K562 (cell line): ENCODE data around the gene LUZP1. TPM values are rescaled to one million over a fixed set of nuclear protein-coding genes. Genes with fewer than 3 reads are reported as not detected.

Experiments
- ATAC-seq: fragments of 200-7000 bp; cut with Tn5 transposase; 3 replicates; pipeline ENCODE4 v1.9.1; 2020; ENCODE audit warnings: moderate library complexity
- BruUV-seq: library from RNA; stranded (reverse); fragments of 400-500 nt; replicated peaks from 2 replicates; lab custom pipeline; 2021; lab: Mats Ljungman, UMichigan
- CTCF ChIA-PET: fragments of 300-600 bp; formaldehyde crosslinking; extraction: SDS; loops from one replicate; lab custom pipeline; 2021; ENCODE audit warnings: low intra/inter-chr PET ratio; lab: Yijun Ruan, JAX
- POLR2A ChIA-PET: fragments of 300-600, 350-650 bp; sonication (Branson Sonifier 250); formaldehyde crosslinking; extraction: SDS; loops from one replicate; lab custom pipeline; 2021; ENCODE audit warnings: antibody characterized with exemption, inconsistent platforms; lab: Yijun Ruan, JAX
- DNase-seq, 4 experiments: peaks; one replicate each; pipeline versions ENCODE4 v3.0.0 to v3.0.0-alpha.2; 2011 to 2018; ENCODE audit warnings: low spot score in 3 of 4, mixed read lengths in 3 of 4; ENCODE audit errors: extremely low read depth in 1 of 4
- FAIRE-seq: peaks from 2 replicates; lab custom pipeline; 2011; peaks lifted over from hg19 to GRCh38; lab: Jason Lieb, UNC
- H2AFZ ChIP-seq: 2 replicates; pipeline ENCODE4 v1.6.0; 2011; ENCODE audit warnings: low read depth, low read length, control low read depth, inconsistent platforms
- H3K27ac ChIP-seq: fragments of 200-600 bp; 3 replicates; pipeline ENCODE4 v1.8.0; 2011; ENCODE audit warnings: low read depth, mild to moderate bottlenecking, control low read depth, inconsistent platforms, low read length, moderate library complexity, mixed read lengths; ENCODE audit errors: extremely low read depth
- H3K27me3 ChIP-seq, 2 experiments: fragments of 300-600 bp in 1 of 2; 2 replicates in 1 of 2; 3 replicates in 1 of 2; pipeline versions ENCODE4 v1.6.0 to v1.8.0; 2011; ENCODE audit warnings: inconsistent platforms in 2 of 2, low read length in 2 of 2, mild to moderate bottlenecking in 1 of 2, mixed read lengths in 1 of 2, moderate library complexity in 1 of 2; ENCODE audit not compliant: control insufficient read depth in 2 of 2, insufficient read depth in 2 of 2
- H3K36me3 ChIP-seq: fragments of 300-600 bp; 3 replicates; pipeline ENCODE4 v1.8.0; 2011; ENCODE audit warnings: mild to moderate bottlenecking, low read length, inconsistent platforms; ENCODE audit not compliant: control insufficient read depth, insufficient read depth
- H3K4me1 ChIP-seq, 2 experiments: fragments of 200-600 bp in 1 of 2; replicated peaks in 1 of 2; 2 replicates in 1 of 2; 3 replicates in 1 of 2; pipeline versions ENCODE4 v1.5.1 to v1.8.0; 2011; ENCODE audit warnings: inconsistent platforms in 2 of 2, low read length in 2 of 2, mild to moderate bottlenecking in 1 of 2, mixed read lengths in 1 of 2, moderate library complexity in 1 of 2; ENCODE audit not compliant: control insufficient read depth in 2 of 2, insufficient read depth in 2 of 2
- H3K4me2 ChIP-seq: 2 replicates; pipeline ENCODE4 v1.6.1; 2011; ENCODE audit warnings: low read length, control low read depth, inconsistent platforms, mixed read lengths; ENCODE audit not compliant: insufficient read depth
- H3K4me3 ChIP-seq: fragments of 200-600 bp; sonication (generic), shearing (Covaris generic); 2 replicates; pipeline ENCODE4 v1.5.1; 2016; ENCODE audit warnings: control low read depth, inconsistent platforms
- H3K79me2 ChIP-seq: fragments of 200-600 bp; 3 replicates; pipeline ENCODE4 v1.8.0; 2011; ENCODE audit warnings: low read length, inconsistent platforms; ENCODE audit not compliant: control insufficient read depth, insufficient read depth
- H3K9ac ChIP-seq, 2 experiments: 2 replicates each; pipeline versions ENCODE4 v1.6.0 to v1.6.1; 2011; ENCODE audit warnings: low read depth in 2 of 2, low read length in 2 of 2, control low read depth in 1 of 2, inconsistent platforms in 1 of 2, mild to moderate bottlenecking in 1 of 2, mixed read lengths in 1 of 2; ENCODE audit not compliant: insufficient read depth in 1 of 2
- H3K9me1 ChIP-seq: one replicate; pipeline ENCODE4 v1.6.0; 2011; ENCODE audit warnings: inconsistent platforms, mild to moderate bottlenecking, low read length, moderate library complexity; ENCODE audit not compliant: control insufficient read depth, insufficient read depth
- H3K9me3 ChIP-seq: replicated peaks from 2 replicates; pipeline ENCODE4 v1.5.1; 2011; ENCODE audit warnings: low read depth, low read length, inconsistent platforms; ENCODE audit not compliant: control insufficient read depth, insufficient read depth
- H4K20me1 ChIP-seq: replicated peaks from 2 replicates; pipeline ENCODE4 v1.6.1; 2011; ENCODE audit warnings: low read length, inconsistent platforms, mixed read lengths; ENCODE audit not compliant: control insufficient read depth, insufficient read depth
- CAMTA2 ChIP-seq: fragments of 250-450 bp; sonication (Bioruptor Pico); conservative IDR thresholded peaks from 2 replicates; pipeline ENCODE4 v1.5.1; 2022
- CBFA2T2 ChIP-seq: fragments of 450-650 bp; conservative IDR thresholded peaks from 2 replicates; pipeline ENCODE4 v1.6.1; 2017; ENCODE audit warnings: mild to moderate bottlenecking
- DNMT1 ChIP-seq: fragments of 450-650 bp; IDR thresholded peaks from 2 replicates; pipeline ENCODE4 v1.6.1; 2016; ENCODE audit warnings: antibody characterized with exemption, mild to moderate bottlenecking
- E4F1 ChIP-seq: fragments of 250-450 bp; sonication (Bioruptor Pico); IDR thresholded peaks from 2 replicates; pipeline ENCODE4 v1.5.0; 2021; ENCODE audit warnings: mild to moderate bottlenecking, borderline replicate concordance
- FOXM1 ChIP-seq, 2 experiments: fragments of 450-650 bp in 1 of 2; sonication (generic) in 1 of 2; formaldehyde crosslinking in 1 of 2; IDR thresholded peaks; 2 replicates each; pipeline versions ENCODE4 v1.6.1 to v1.9.0; 2017 to 2022; ENCODE audit warnings: low read depth in 2 of 2, mild to moderate bottlenecking in 2 of 2, missing genetic modification reagents in 1 of 2, moderate library complexity in 1 of 2
- HDAC1 ChIP-seq, 2 experiments: fragments of 450-650 bp; IDR thresholded peaks; 2 replicates each; pipeline ENCODE4 v1.6.1; 2016 to 2017; ENCODE audit warnings: inconsistent platforms in 1 of 2, mild to moderate bottlenecking in 1 of 2, moderate library complexity in 1 of 2
- MIER1 ChIP-seq: fragments of 450-650 bp; IDR thresholded peaks from 2 replicates; pipeline ENCODE4 v1.6.1; 2016; ENCODE audit warnings: antibody characterized with exemption, mild to moderate bottlenecking, low read depth
- RFX1 ChIP-seq: fragments of 450-650 bp; IDR thresholded peaks from 2 replicates; pipeline ENCODE4 v1.6.1; 2016; ENCODE audit warnings: mild to moderate bottlenecking, moderate library complexity
- THAP7 ChIP-seq: fragments of 250-450 bp; sonication (Bioruptor Pico); IDR thresholded peaks from 2 replicates; pipeline ENCODE4 v1.5.0; 2021
- ZNF584 ChIP-seq: fragments of 200-800 bp; sonication (Bioruptor generic); IDR thresholded peaks from 2 replicates; pipeline ENCODE4 v1.6.1; 2016; ENCODE audit warnings: low read depth, mild to moderate bottlenecking, missing genetic modification characterization, missing compliant biosample characterization
- WGBS: fragments of 100-300 bp; shearing (Covaris generic); methylation state at CpG from one replicate; pipeline ENCODE4 v1.1.6; 2016; ENCODE audit warnings: low coverage, mixed read lengths; ENCODE audit not compliant: insufficient coverage; ENCODE audit errors: missing lambda C conversion rate; 5-methylcytosine and 5-hydroxymethylcytosine counted together
- in situ Hi-C: fragments of 300-500 bp; cut with MboI; formaldehyde crosslinking; loops from 4 replicates; pipeline ENCODE4 v1.15.0; 2018; ENCODE audit warnings: inconsistent platforms, mixed read lengths
- intact Hi-C: fragments of 100-400 bp; cut with micrococcal nuclease; formaldehyde crosslinking; loops from 2 replicates; pipeline ENCODE4 v1.14.2; 2022
- polyA plus RNA-seq, 8 experiments: library from polyadenylated mRNA; depleted of rRNA in 4 of 8; stranded (reverse) in 5 of 8; unstranded in 3 of 8; fragments of >200 nt; fragmentation: Nextera tagmentation in 2 of 8; fragmentation: Illumina TruSeq in 1 of 8; extraction: Ambion mirVana in 2 of 8; extraction: Trizol in 1 of 8; gene quantifications; 2 replicates each; pipeline versions ENCODE4 v1.2.1 to v1.2.3, GENCODE V29; 2011 to 2014; ENCODE audit warnings: inconsistent platforms in 1 of 8, missing spikeins in 1 of 8
- total RNA-seq, 7 experiments: library from RNA; depleted of rRNA in 6 of 7; stranded (reverse); fragments of >200 nt in 6 of 7; fragmentation: Illumina TruSeq in 2 of 7; extraction: Trizol in 2 of 7; gene quantifications; 2 replicates each; pipeline versions ENCODE4 v1.2.1 to v1.2.3, GENCODE V29; 2011 to 2021; ENCODE audit warnings: low replicate concordance in 1 of 7
- TF ChIP-seq, protein P1 (sequence below): fragments of 200-800 bp; sonication (Bioruptor generic); IDR thresholded peaks from 2 replicates; pipeline ENCODE4 v1.6.1; 2017; ENCODE audit warnings: missing genetic modification characterization, missing compliant biosample characterization
- TF ChIP-seq, protein P2 (sequence below): IDR thresholded peaks from 3 replicates; pipeline ENCODE4 v1.6.1; 2011; ENCODE audit warnings: borderline replicate concordance, mild to moderate bottlenecking; ENCODE audit not compliant: insufficient read length, insufficient read depth

The LUZP1 gene
- total and polyA plus RNA-seq, 9 of the 15 experiments (the other 6 are each of a cell fraction or from before 2014, with no cell fraction given) = 6.5 to 19.1 (median 12.4) TPM

- TF ChIP-seq MIER1 (no peak), DNMT1 (no peak), E4F1 (CRISPR knock-in tag) (no peak), RFX1 (no peak)
- TF ChIP-seq, all 486 proteins: peak for 0
Measured at GRCh38 chr1:23090056-23090455, 78.6 kb downstream of the LUZP1 start (continued).

- no peaks in the 10 kb centered on the region for H3K9me1 ChIP-seq
- ATAC-seq (no peak), DNase-seq (no peak), FAIRE-seq (no peak)
- H3K79me2 ChIP-seq = no peaks in the 10 kb centered on the region
- no peaks in the 10 kb centered on the region for H3K27me3 ChIP-seq
- no peak overlapping the region for H3K4me3 ChIP-seq
- TF ChIP-seq FOXM1 (IDR thresholded peaks at IDR 0.05; ENCODE audit: low read depth) = no peak
- TF ChIP-seq FOXM1 (CRISPR knock-in tag; IDR thresholded peaks at IDR 0.05; ENCODE audit: low read depth) = no peak
- TF ChIP-seq HDAC1 (IDR thresholded peaks at IDR 0.05) = no peak
- no peak for TF ChIP-seq CBFA2T2
- TF ChIP-seq, protein P1, sequence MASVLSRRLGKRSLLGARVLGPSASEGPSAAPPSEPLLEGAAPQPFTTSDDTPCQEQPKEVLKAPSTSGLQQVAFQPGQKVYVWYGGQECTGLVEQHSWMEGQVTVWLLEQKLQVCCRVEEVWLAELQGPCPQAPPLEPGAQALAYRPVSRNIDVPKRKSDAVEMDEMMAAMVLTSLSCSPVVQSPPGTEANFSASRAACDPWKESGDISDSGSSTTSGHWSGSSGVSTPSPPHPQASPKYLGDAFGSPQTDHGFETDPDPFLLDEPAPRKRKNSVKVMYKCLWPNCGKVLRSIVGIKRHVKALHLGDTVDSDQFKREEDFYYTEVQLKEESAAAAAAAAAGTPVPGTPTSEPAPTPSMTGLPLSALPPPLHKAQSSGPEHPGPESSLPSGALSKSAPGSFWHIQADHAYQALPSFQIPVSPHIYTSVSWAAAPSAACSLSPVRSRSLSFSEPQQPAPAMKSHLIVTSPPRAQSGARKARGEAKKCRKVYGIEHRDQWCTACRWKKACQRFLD (CRISPR knock-in tag) = no peak
- TF ChIP-seq ZNF584 = no peak
- TF ChIP-seq CAMTA2 (CRISPR knock-in tag) = no peak
- TF ChIP-seq, protein P2, sequence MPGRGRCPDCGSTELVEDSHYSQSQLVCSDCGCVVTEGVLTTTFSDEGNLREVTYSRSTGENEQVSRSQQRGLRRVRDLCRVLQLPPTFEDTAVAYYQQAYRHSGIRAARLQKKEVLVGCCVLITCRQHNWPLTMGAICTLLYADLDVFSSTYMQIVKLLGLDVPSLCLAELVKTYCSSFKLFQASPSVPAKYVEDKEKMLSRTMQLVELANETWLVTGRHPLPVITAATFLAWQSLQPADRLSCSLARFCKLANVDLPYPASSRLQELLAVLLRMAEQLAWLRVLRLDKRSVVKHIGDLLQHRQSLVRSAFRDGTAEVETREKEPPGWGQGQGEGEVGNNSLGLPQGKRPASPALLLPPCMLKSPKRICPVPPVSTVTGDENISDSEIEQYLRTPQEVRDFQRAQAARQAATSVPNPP = no peak
- no peak for TF ChIP-seq THAP7 (CRISPR knock-in tag)
- H3K36me3 ChIP-seq = peaks cover 81% of the 10 kb centered on the region
- in situ Hi-C loops (no loop called here), intact Hi-C loops (loop anchor here (10.0 kb wide), 1 partner anchor 317 kb away; no protein-coding TSS in a partner anchor)
- ChIA-PET CTCF (no interaction called here), POLR2A (interaction anchor here (0.6 to 0.7 kb wide), 2 partner anchors 21 to 72 kb away, joined by 3 read pairs; partner anchors contain the start of gene TEX46)
- no peaks in the 10 kb centered on the region for H3K4me1 ChIP-seq
- no peak overlapping the region for H3K27ac ChIP-seq
- BruUV-seq = no TSS peak
- no peaks in the 10 kb centered on the region for H3K9me3 ChIP-seq
- 68% methylated on average over 2 of the region's 2 CpGs for WGBS
- no peaks in the 10 kb centered on the region; the same call in 1 of the 2 replicates for H4K20me1 ChIP-seq
- H3K4me2 ChIP-seq = no peak overlapping the region
- no peak overlapping the region for H3K9ac ChIP-seq
- no peak overlapping the region for H2AFZ ChIP-seq
Measured at GRCh38 chr1:23088027-23088426, 80.6 kb downstream of the LUZP1 start.
